ENCODE data around the gene PYGM.

DNA sequence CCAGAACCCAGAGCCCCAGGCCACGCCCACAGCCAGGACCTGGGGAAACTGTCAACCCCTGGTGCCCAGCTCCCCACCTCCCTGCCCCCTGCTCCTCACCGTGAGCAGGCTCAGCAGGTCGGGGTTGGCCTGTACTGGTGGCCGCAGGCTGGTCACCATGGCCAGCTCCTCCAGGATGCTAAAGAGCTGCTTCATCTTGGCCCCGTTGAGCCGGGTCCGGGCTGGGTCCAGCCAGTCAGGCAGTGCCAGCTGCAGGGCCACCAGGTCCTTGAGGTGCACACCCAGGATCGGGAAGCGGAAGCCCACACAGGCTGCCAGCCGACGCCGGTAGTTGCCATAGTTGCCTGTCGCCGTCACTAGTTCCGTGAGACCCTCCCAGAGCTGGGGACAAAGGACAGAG, 23.1 kb downstream of the PYGM start:
- TF ChIP-seq, protein P1, sequence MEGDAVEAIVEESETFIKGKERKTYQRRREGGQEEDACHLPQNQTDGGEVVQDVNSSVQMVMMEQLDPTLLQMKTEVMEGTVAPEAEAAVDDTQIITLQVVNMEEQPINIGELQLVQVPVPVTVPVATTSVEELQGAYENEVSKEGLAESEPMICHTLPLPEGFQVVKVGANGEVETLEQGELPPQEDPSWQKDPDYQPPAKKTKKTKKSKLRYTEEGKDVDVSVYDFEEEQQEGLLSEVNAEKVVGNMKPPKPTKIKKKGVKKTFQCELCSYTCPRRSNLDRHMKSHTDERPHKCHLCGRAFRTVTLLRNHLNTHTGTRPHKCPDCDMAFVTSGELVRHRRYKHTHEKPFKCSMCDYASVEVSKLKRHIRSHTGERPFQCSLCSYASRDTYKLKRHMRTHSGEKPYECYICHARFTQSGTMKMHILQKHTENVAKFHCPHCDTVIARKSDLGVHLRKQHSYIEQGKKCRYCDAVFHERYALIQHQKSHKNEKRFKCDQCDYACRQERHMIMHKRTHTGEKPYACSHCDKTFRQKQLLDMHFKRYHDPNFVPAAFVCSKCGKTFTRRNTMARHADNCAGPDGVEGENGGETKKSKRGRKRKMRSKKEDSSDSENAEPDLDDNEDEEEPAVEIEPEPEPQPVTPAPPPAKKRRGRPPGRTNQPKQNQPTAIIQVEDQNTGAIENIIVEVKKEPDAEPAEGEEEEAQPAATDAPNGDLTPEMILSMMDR (IDR thresholded peaks at IDR 0.05 in 8 of 11, conservative IDR thresholded peaks at IDR 0.05 in 3 of 11) = no peak
- TF ChIP-seq POLR2A (IDR thresholded peaks at IDR 0.05) (no peak), POLR2AphosphoS5 (IDR thresholded peaks at IDR 0.05) (peak in 2 of 3 donors; percentile 11 to 58)
